Colonic mucosa (tissue), 4 donors: ENCODE data around the gene COMT. TPM values are rescaled to one million over a fixed set of nuclear protein-coding genes. Genes with fewer than 3 reads are reported as not detected.

Experiments used
- DNase-seq: peaks from one replicate; pipeline ENCODE4 v3.0.0-alpha.2; 2020
- H3K27ac ChIP-seq: fragments of 200-600 bp; one replicate; pipeline ENCODE4 v1.8.0; 2021
- H3K27me3 ChIP-seq: fragments of 200-600 bp; one replicate; pipeline ENCODE4 v1.8.0; 2021
- H3K36me3 ChIP-seq: fragments of 200-600 bp; one replicate; pipeline ENCODE4 v1.8.0; 2021
- H3K4me1 ChIP-seq: fragments of 200-600 bp; one replicate; pipeline ENCODE4 v1.8.0; 2021; ENCODE audit warnings: mild to moderate bottlenecking
- H3K4me3 ChIP-seq: fragments of 200-600 bp; one replicate; pipeline ENCODE4 v1.8.0; 2021
- H3K9ac ChIP-seq, 2 donors: one replicate each; pipeline ENCODE4 v1.7.0; 2013; ENCODE audit warnings: control low read depth in 2 of 2, low read depth in 2 of 2, low read length in 2 of 2
- H3K9me3 ChIP-seq: fragments of 200-600 bp; one replicate; pipeline ENCODE4 v1.8.0; 2021
- intact Hi-C: fragments of 100-400 bp; cut with DNase I; formaldehyde crosslinking; loops from one replicate; pipeline ENCODE4 v1.14.1; 2022
- total RNA-seq, 2 donors: library from RNA; stranded (reverse); fragmentation: NEBNext Ultra II Directional in 1 of 2; extraction: Animal tissue kit (Norgen Biotek cat#: 25700) in 1 of 2; gene quantifications; one replicate each; pipeline ENCODE4 v1.2.1, GENCODE V29; 2021
- TF ChIP-seq, protein P1 (sequence below): fragments of 200-600 bp; IDR thresholded peaks from one replicate; pipeline ENCODE4 v1.8.0; 2022; ENCODE audit warnings: antibody characterized with exemption, mild to moderate bottlenecking
- donor health status: healthy.
- donor health status: DM: no; HTN: no; CAD: no.
- donor health status: DM: no; HTN: no; CAD: no.

The COMT gene
- total RNA-seq, 2 donors from 2014 or later, result 70.0 to 125 TPM

DNA sequence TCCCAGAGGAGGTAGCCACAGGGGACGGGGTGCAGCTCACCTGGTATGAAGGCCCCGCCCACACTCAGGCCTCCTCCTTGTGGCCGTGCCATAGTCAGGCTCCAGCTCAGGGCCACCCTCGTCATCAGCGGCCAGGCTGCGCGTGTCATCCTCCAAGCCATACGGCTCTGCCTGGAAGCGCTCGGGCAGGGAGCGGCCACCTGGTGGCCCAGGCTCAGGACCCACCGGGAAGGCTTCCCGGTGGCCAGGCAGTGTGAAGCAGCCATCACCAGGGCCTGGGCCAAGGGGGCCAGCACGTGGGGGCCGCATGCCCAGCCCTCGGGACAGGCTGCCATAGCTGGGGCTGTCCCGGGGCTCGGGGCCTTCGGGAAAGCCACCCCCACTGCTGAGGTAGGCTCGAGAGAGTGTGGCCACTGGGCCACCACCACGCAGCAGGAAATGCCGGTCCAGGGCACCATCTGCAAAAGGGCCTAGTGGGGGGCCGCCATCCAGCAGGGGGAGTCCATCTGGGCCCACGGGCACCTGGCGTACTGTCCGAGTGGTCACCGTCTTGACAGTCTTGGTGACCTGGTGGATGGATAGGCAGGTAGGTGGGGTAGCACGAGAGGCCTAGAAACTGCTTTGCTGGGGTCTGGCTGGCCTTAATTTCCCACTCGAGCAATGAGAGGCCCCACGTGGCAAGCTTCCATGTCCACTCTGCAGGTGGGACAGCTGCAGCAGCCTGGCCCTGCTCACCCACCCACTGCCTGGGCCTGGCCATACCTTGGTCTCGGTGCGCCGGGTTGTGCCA lies 39.8 kb downstream of the COMT start:
- intact Hi-C loops, result no loop called here
- Histone ChIP-seq H3K4me1 (peaks cover 5% of the 10 kb centered on the region), H3K9ac (no peak overlapping the region), H3K27me3 (no peaks in the 10 kb centered on the region), H3K9me3 (no peaks in the 10 kb centered on the region), H3K27ac (no peak overlapping the region), H3K4me3 (no peak overlapping the region), H3K36me3 (no peaks in the 10 kb centered on the region)
- TF ChIP-seq, protein P1, sequence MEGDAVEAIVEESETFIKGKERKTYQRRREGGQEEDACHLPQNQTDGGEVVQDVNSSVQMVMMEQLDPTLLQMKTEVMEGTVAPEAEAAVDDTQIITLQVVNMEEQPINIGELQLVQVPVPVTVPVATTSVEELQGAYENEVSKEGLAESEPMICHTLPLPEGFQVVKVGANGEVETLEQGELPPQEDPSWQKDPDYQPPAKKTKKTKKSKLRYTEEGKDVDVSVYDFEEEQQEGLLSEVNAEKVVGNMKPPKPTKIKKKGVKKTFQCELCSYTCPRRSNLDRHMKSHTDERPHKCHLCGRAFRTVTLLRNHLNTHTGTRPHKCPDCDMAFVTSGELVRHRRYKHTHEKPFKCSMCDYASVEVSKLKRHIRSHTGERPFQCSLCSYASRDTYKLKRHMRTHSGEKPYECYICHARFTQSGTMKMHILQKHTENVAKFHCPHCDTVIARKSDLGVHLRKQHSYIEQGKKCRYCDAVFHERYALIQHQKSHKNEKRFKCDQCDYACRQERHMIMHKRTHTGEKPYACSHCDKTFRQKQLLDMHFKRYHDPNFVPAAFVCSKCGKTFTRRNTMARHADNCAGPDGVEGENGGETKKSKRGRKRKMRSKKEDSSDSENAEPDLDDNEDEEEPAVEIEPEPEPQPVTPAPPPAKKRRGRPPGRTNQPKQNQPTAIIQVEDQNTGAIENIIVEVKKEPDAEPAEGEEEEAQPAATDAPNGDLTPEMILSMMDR, result no peak
- no peak for DNase-seq

DNA sequence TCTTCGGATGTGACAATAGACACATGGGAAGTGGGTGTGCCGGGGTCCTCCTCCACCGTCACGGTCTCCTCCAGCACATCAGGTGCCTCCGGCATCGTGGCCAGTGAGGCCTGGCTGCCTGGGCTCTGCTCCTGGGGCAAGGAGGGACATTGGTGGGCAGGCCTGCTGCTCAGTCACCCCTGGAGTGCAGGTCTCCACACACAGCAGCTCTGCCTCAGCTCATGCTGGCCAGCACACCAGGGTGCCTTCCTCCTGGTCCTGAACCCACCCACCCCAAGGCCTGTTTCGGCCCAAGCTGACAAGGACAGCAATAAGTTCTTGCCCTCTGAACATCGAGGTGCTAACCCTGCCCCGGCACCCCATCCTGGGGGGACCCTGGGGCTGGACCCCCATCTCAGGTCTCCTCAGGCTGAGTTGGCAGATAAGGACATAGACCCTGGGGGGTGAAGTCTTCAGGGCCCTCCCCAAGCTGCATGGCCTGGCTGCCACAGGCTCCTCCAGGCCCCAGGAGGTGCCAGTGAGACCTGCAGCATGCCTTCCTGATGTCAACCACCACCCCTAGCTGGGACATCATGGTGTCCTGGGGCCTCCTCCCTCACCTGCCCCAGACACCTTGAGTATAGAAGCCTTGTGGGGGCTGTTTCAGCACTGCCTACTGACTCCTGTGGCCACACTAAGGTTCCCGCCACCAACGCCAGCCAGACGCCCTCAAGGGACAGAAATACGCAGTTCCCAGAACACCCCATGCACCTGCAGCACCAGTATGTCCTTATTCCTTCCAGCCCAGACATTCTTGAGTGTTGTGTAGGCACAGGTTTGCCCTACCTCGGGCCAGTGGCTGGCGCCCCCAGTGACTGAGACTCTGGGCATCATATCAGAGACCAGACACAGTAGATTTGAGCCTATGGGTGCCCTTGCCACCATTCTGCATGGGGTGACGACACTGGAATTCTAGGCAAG lies 40.7 kb downstream of the COMT start:
- TF ChIP-seq, protein P1, result no peak
- intact Hi-C loops, result no loop called here
- DNase-seq, result no peak

DNA sequence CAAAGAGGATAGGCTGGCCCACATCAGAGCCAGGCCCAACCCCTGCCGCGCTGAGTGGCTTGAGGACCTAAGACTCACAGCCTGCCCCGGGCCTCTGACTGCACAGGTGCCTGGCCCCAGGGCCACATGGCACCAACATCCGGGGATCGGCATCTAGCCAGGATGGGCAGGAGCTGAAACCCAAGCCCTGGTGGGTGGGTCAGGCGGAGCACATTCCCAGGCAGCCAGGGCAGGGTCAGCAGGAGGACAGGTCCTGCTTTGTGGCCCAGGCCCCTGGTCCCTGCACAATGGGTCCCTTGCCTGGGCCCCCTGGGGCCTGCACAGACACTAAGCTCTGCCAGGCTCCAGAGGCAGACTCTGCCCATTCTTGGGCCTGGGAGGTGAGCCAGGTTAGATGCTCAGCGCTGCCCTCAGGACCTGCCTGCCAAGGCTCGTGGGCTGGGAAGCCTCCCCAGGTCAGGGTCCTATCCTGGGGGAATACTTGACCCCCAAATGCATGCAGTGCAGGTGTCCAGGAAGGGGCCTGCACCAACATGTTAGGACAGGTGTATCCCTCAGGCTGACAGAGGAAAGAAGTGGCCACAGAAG lies 41.5 kb downstream of the COMT start:
- TF ChIP-seq, protein P1, result no peak
- H3K4me3 ChIP-seq, result no peak overlapping the region
- no peaks in the 10 kb centered on the region for H3K27me3 ChIP-seq
- H3K4me1 ChIP-seq, result peaks cover 9% of the 10 kb centered on the region
- no peaks in the 10 kb centered on the region for H3K9me3 ChIP-seq
- no peak for DNase-seq
- H3K27ac ChIP-seq, result no peak overlapping the region
- intact Hi-C loops, result no loop called here
- no peak overlapping the region for H3K9ac ChIP-seq
- no peaks in the 10 kb centered on the region for H3K36me3 ChIP-seq

More for the DNA sequence above, 40.7 kb downstream of the COMT start:
- peaks cover 9% of the 10 kb centered on the region for H3K4me1 ChIP-seq
- H3K9ac ChIP-seq, result no peak overlapping the region
- H3K4me3 ChIP-seq, result no peak overlapping the region
- no peaks in the 10 kb centered on the region for H3K27me3 ChIP-seq
- no peak overlapping the region for H3K27ac ChIP-seq
- no peaks in the 10 kb centered on the region for H3K36me3 ChIP-seq
- H3K9me3 ChIP-seq, result no peaks in the 10 kb centered on the region

DNA sequence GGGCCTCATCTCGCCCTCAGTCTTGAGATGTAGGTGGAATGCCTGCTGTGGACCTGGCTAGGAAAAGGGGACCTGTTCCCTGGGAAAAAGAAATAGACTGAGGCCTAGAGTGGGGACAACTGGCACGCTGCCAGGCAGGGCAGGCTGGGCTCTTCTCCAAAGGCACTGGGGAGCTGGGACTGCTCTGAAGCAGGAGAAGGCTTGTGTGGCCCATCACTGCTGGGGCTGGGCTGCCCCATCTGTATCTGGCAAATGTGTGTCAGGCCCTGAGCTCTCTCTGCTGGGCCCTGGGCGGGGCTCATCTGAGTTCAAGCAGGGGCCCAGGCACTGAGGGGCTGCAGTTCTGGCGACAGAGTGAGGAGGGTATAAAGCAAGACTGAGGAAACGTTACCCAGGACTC lies 42.2 kb downstream of the COMT start:
- Histone ChIP-seq H3K4me3 (no peak overlapping the region), H3K9ac (no peak overlapping the region), H3K27ac (no peak overlapping the region), H3K9me3 (no peaks in the 10 kb centered on the region), H3K4me1 (peaks cover 9% of the 10 kb centered on the region), H3K27me3 (no peaks in the 10 kb centered on the region), H3K36me3 (no peaks in the 10 kb centered on the region)
- intact Hi-C loops, result no loop called here
- no peak for DNase-seq
- TF ChIP-seq, protein P1, result no peak

DNA sequence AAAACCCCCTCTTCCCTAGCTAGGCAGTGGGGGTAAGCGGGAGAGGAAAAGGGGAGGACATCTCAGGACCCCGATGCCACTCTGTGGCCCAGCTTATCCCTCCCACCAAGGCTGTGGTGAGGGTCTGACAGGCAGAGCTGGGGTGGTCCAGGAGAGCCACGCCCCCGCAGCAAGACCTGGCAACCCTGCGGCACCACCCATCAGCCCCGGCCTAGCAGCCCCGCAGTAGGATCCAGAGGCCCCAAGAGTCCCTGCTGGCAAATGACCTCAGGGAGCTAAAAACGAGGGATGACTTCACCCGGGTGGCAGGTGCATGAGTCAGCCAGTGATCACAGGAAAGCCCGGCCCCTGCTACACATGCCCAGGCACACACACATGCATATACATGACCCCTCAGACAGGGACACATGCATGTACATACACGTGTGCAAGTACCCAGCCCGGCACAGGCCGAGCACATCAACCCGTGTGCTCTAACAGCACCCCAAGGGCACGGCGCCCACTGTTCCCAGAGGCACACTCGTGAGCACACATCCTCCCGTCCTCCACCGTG lies 42.7 kb downstream of the COMT start:
- no peak overlapping the region for H3K9ac ChIP-seq

More for the DNA sequence above, 42.7 kb downstream of the COMT start:
- Histone ChIP-seq H3K36me3 (no peaks in the 10 kb centered on the region), H3K27me3 (no peaks in the 10 kb centered on the region), H3K4me1 (peaks cover 9% of the 10 kb centered on the region), H3K4me3 (no peak overlapping the region), H3K9me3 (no peaks in the 10 kb centered on the region), H3K27ac (no peak overlapping the region)
- intact Hi-C loops, result no loop called here
- no peak for DNase-seq
- TF ChIP-seq, protein P1, result no peak
